Skin of body (tissue), 2 donors: ENCODE data around the gene RUSF1. TPM values are rescaled to one million over a fixed set of nuclear protein-coding genes. Genes with fewer than 3 reads are reported as not detected.
A peak's percentile ranks its signal among the peaks of the same experiment; 100 is the strongest.

Experiments
- DNase-seq: peaks from one replicate; lab custom pipeline; 2025; lab: John Stamatoyannopoulos, UW
- total RNA-seq: library from RNA; depleted of rRNA; stranded (reverse); fragments of >200 nt; gene quantifications from one replicate; pipeline ENCODE4 v1.2.3, GENCODE V29; 2014

Gene RUSF1
- total RNA-seq, 1 donor from 2014 or later: 33.2 TPM

- DNase-seq: no peak
These were observed 36.8 kb downstream of the RUSF1 start for GRCh38 chr16:31471241-31471874.

DNA sequence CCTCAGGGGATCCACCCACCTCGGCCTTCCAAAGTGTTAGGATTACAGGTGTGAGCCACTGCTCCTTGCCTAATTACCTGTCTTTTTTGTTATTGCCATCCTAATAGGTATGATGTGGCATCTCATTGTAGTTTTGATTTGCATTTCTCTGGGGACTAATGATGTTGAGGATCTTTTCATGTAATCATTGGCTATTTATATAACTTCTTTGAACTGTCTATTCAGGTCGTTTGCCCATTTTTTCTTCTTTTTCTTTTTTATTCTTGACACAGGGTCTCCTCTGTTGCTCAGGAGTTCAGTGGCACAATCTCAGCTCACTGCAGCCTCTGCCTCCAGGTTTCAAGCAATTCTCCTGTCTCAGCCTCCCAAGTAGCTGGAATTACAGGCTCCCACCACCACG lies 37.6 kb downstream of the RUSF1 start:
- no peak for DNase-seq

DNA sequence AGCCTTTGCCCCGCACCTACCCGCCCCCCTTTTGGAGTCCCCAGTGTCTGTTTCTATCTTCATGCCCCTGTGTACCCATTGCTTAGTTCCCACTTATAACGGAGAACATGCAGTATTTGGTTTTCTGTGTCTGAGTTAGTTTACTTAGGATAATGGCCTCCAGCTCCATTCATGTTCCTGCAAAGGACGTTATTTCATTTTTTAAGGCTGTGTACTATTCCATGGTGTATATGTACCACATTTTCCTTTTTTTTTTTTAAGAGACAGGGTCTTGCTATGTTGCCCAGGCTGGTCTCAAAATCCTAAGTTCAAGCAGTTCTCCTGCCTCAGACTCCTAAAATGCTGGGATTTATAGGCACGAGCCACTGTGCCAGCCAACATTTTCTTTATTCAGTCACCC lies 40.3 kb downstream of the RUSF1 start:
- no peak for DNase-seq

- DNase-seq: no peak
These were observed 40.9 kb downstream of the RUSF1 start for GRCh38 chr16:31467151-31467773.

DNA sequence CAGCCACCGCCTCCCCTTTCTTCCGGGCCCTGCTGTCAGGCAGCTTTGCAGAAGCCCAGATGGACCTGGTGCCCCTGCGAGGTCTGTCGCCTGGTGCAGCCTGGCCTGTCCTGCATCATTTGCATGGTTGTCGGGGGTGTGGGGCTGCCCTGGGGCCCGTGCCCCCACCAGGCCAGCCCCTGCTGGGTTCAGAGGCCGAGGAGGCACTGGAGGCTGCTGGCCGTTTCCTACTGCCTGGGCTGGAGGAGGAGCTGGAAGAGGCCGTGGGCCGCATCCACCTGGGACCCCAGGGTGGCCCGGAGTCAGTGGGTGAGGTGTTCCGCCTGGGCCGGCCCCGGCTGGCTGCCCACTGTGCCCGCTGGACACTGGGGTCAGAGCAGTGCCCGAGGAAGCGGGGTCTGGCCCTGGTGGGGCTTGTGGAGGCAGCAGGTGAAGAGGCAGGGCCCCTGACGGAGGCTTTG lies 41.8 kb downstream of the RUSF1 start:
- DNase-seq: no peak

DNA sequence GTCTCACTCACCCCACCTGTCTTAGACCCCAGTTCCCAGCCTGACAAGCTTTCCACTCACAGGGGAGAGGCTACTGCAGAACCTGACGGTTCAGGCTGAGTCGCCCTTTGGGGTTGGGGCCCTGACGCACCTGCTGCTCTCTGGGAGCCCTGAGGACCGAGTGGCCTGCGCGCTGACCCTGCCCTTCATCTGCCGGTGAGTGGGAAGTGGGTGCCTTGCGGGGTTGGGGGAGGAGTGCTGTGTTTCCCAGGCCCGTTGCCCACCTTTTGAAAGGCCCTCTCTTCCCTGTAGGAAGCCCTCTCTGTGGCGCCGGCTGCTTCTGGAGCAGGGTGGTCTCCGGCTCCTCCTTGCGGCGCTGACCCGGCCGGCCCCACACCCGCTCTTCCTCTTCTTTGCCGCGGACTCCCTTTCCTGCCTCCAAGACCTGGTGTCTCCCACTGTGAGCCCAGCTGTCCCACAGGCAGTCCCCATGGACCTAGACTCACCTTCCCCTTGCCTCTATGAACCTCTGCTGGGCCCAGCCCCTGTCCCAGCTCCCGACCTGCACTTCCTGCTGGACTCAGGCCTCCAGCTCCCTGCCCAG lies 42.3 kb downstream of the RUSF1 start:
- DNase-seq: no peak

DNA sequence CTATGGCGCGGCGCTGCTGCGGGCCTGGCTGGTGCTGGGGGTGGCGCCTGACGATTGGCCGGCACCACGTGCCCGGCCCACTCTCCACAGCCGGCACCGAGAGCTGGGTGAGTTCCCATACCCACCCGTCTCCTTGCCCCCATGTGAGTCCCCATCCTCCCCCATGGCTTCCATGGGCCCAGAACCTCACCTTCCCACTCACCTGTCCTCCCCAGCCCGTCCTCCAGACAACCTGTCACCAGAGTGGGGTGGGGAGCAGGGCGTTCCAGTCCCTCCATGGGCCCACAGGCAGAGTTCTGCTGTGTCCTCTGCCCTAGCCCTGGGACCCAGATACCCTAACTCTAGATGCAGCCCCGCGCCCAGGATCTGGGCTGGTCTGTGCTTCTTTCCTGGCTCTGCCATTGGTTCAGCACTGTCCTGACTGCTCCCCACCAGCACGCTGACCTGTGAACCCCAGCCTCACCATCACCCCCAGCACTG lies 43.4 kb downstream of the RUSF1 start:
- DNase-seq: no peak

GRCh38 chr16:31464348-31464769 lies 43.8 kb downstream of the RUSF1 start:
- DNase-seq: no peak

DNA sequence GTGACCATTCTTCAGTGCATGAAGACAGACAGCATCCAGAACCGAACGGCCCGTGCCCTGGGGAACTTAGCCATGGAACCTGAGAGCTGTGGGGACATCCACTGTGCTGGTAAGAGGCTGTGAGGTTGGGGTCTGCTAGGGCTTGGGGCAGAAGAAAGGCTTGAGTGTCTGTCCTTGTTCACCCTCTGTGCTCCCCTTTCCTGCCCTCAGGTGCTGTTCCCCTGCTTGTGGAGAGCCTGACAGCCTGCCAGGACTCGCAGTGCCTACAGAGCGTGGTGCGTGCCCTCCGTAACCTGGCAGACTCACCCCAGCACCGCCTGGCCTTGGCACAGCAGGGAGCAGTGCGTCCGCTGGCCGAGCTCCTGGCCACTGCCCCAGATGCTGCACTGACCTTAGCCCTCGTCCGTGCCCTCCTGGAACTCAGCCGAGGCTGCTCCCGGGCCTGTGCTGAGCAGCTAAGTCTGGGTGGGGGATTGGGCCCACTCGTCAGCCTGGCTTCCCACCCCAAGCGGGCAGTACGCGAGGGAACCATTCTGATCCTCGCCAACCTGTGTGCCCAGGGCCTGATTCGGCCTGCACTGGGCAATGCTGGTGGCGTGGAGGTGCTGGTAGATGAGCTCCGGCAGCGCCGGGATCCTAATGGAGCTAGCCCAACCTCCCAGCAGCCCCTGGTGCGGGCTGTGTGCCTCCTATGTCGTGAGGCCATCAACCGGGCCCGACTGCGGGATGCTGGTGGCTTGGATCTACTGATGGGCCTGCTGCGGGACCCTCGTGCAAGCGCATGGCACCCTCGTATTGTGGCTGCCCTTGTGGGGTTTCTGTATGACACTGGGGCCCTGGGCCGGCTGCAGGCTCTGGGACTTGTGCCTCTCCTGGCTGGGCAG lies 46.0 kb downstream of the RUSF1 start:
- DNase-seq: no peak

DNA sequence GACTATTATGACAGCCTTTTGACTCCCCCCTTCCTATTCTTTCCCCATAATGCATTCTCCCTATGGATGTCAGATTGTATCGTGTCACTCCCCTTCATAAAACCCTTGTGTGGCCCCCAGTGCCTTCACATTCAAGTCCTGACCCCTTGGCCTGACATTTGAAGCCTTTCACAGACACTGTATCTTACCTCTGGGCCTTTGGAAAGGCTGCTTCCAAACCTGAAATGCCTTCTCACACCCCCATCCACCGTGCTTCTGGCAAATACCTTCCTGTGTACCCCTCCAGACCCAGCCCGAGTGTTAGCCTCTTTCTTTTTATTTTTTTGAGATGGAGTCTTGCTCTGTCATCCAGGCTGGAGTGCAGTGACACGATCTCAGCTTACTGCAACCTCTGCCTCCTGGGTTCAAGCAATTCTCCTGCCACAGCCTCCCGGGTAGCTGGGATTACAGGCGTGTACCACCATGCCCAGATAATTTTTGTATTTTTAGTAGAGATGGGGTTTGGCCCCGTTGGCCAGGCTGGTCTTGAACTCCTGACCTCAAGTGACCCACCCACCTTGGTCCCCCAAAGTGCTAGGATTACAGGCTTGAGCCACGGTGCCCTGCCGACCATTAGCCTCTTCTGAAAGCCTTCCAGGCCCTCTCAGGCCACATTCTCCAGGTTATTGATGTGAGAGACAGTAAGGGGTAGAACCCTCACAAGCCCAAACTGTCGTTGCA lies 46.8 kb downstream of the RUSF1 start:
- DNase-seq: no peak

GRCh38 chr16:31460582-31461002 lies 47.6 kb downstream of the RUSF1 start:
- DNase-seq: peak; percentile 79

- DNase-seq: peak; percentile 100
These were observed 48.3 kb downstream of the RUSF1 start for GRCh38 chr16:31459687-31460581.

- DNase-seq: peak; percentile 97
These were observed 49.1 kb downstream of the RUSF1 start, which contains the start of gene ARMC5 for GRCh38 chr16:31458844-31459686. ARMC5 (plus strand) TSS chr16:31459501; CDS start chr16:31459525, 24 bp downstream.

DNA sequence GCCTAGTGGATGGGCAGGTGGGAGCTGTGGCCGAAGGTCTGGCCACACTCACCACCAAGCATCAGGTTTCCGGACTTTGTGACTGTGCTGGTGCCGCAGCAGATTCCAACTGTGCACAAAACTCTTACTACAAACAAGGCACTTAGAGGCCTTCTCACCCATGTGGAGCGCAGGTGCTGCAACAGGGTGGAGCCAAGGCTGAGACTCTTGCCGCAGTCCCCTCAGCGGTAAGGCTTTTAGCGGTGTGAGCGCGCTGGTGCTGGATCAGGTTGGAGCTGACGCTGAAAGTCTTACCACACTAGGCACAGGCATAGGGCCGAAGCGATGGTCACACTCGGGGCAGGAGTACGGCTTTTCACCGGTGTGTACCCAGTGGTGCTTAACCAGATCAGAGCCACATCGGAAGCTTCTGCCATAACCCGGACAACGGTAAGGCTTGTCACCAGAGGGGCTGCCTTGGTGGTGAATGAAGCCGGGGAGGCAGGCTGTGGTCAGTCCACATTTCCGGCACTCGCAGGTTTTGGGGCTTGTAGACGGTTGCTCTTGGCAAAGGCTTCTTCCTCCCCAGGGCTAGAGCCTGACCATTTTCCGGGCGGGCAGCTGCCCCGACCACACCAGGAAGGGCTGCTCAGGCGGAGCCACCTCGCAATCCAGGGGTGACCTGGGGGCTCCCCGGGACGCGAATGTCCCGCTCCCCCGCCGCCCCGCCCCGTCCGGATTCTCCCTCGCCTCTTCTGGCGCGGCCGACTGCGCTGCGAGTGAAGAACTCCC lies 49.9 kb downstream of the RUSF1 start:
- no peak for DNase-seq

GRCh38 chr16:31456988-31457360 lies 51.2 kb downstream of the RUSF1 start:
- no peak for DNase-seq

- DNase-seq: no peak
These were observed 52.4 kb downstream of the RUSF1 start for GRCh38 chr16:31455601-31456314.
